HepG2 (cell line): Measurements from ENCODE around the gene MUCL3. TPM values are rescaled to one million over a fixed set of nuclear protein-coding genes. Genes with fewer than 3 reads are reported as not detected.

ENCODE experiments used
- ATAC-seq: fragments of 200-7000 bp; cut with Tn5 transposase; 3 replicates; pipeline ENCODE4 v1.9.1; 2020; ENCODE audit warnings: mild to moderate bottlenecking, moderate library complexity
- BruUV-seq: library from RNA; stranded (reverse); fragments of 400-500 nt; replicated peaks from 2 replicates; lab custom pipeline; 2021; lab: Mats Ljungman, UMichigan
- CTCF ChIA-PET: fragments of 300-600 bp; formaldehyde crosslinking; extraction: SDS; loops from one replicate; lab custom pipeline; 2021; ENCODE audit warnings: low total read pairs, inconsistent platforms, low intra/inter-chr PET ratio; lab: Yijun Ruan, JAX
- POLR2A ChIA-PET: fragments of 350-600 bp; sonication (Branson Sonifier 250); formaldehyde crosslinking; loops from one replicate; lab custom pipeline; 2020; ENCODE audit warnings: antibody characterized with exemption, inconsistent platforms; lab: Yijun Ruan, JAX
- DNase-seq: peaks from one replicate; pipeline ENCODE4 v3.0.0-alpha.2; 2015; ENCODE audit warnings: low spot score
- FAIRE-seq: peaks from 3 replicates; lab custom pipeline; 2011; peaks lifted over from hg19 to GRCh38; lab: Jason Lieb, UNC
- H2AFZ ChIP-seq: one replicate; pipeline ENCODE4 v1.6.1; 2011; ENCODE audit warnings: low read length, inconsistent platforms
- H3K27ac ChIP-seq: fragments of 300-600 bp; 3 replicates; pipeline ENCODE4 v1.8.0; 2011; ENCODE audit warnings: mixed run types, mild to moderate bottlenecking, mixed read lengths, low read length, inconsistent platforms; ENCODE audit not compliant: insufficient read depth; ENCODE audit errors: extremely low read length
- H3K27me3 ChIP-seq, 2 experiments: fragments of 200-600 bp in 1 of 2; 2 replicates in 1 of 2; 3 replicates in 1 of 2; pipeline versions ENCODE4 v1.6.0 to v1.8.0; 2011; ENCODE audit warnings: low read length in 2 of 2, mild to moderate bottlenecking in 2 of 2, moderate library complexity in 2 of 2, inconsistent platforms in 1 of 2; ENCODE audit not compliant: insufficient read depth in 2 of 2, control insufficient read depth in 1 of 2
- H3K36me3 ChIP-seq, 2 experiments: fragments of 200-600 bp in 1 of 2; replicated peaks in 1 of 2; 2 replicates in 1 of 2; 3 replicates in 1 of 2; pipeline versions ENCODE4 v1.5.1 to v1.8.0; 2011; ENCODE audit warnings: low read length in 2 of 2, inconsistent platforms in 1 of 2; ENCODE audit not compliant: insufficient read depth in 2 of 2, control insufficient read depth in 1 of 2
- H3K4me1 ChIP-seq: 2 replicates; pipeline ENCODE4 v1.5.1; 2012; ENCODE audit warnings: low read length, inconsistent platforms; ENCODE audit not compliant: insufficient read depth
- H3K4me2 ChIP-seq: 2 replicates; pipeline ENCODE4 v1.6.0; 2011; ENCODE audit warnings: low read depth, low read length, inconsistent platforms
- H3K4me3 ChIP-seq, 3 experiments: fragments of 200-600 bp in 1 of 3; sonication (generic), shearing (Covaris generic) in 1 of 3; replicated peaks in 1 of 3; 2 replicates each; pipeline ENCODE4 v1.5.1; 2011 to 2016; ENCODE audit warnings: low read length in 3 of 3, inconsistent platforms in 2 of 3, low read depth in 2 of 3, mild to moderate bottlenecking in 2 of 3, control low read depth in 1 of 3, mixed read lengths in 1 of 3; ENCODE audit not compliant: insufficient read depth in 1 of 3
- H3K79me2 ChIP-seq: one replicate; pipeline ENCODE4 v1.6.1; 2011; ENCODE audit warnings: low read length, inconsistent platforms; ENCODE audit not compliant: insufficient read depth
- H3K9ac ChIP-seq: 2 replicates; pipeline ENCODE4 v1.6.0; 2011; ENCODE audit warnings: mild to moderate bottlenecking, low read depth, low read length, inconsistent platforms; ENCODE audit not compliant: insufficient read depth
- H3K9me3 ChIP-seq: 2 replicates; pipeline ENCODE4 v1.5.1; 2012; ENCODE audit warnings: mild to moderate bottlenecking, low read length
- H4K20me1 ChIP-seq: 2 replicates; pipeline ENCODE4 v1.6.0; 2011; ENCODE audit warnings: inconsistent platforms, mild to moderate bottlenecking, low read length, moderate library complexity; ENCODE audit not compliant: insufficient read depth
- ARNTL ChIP-seq: sonication (generic); formaldehyde crosslinking; IDR thresholded peaks from 2 replicates; pipeline ENCODE4 v1.4.0; 2020; ENCODE audit warnings: mild to moderate bottlenecking, missing genetic modification reagents
- GATAD1 ChIP-seq: IDR thresholded peaks from 2 replicates; pipeline ENCODE4 v1.6.1; 2016; ENCODE audit warnings: missing genetic modification reagents, missing compliant biosample characterization
- KDM1A ChIP-seq: IDR thresholded peaks from 2 replicates; pipeline ENCODE4 v1.6.1; 2016; ENCODE audit warnings: missing compliant biosample characterization
- MED8 ChIP-seq: sonication (generic); formaldehyde crosslinking; IDR thresholded peaks from 2 replicates; pipeline ENCODE4 v1.8.1; 2023; ENCODE audit warnings: mild to moderate bottlenecking, missing genetic modification reagents; ENCODE audit not compliant: insufficient replicate concordance
- RBM22 ChIP-seq: fragments of 200-400 bp; formaldehyde crosslinking; optimal IDR thresholded peaks from 2 replicates; pipeline ENCODE3; 2017; ENCODE audit warnings: mild to moderate bottlenecking, low read length, moderate library complexity
- SATB2 ChIP-seq: sonication (generic); formaldehyde crosslinking; IDR thresholded peaks from 2 replicates; pipeline ENCODE4 v1.5.0; 2020; ENCODE audit warnings: missing genetic modification reagents
- ZBTB39 ChIP-seq: sonication (generic); formaldehyde crosslinking; IDR thresholded peaks from 2 replicates; pipeline ENCODE4 v1.5.0; 2020; ENCODE audit warnings: missing genetic modification reagents
- ZBTB4 ChIP-seq: sonication (generic); formaldehyde crosslinking; IDR thresholded peaks from 2 replicates; pipeline ENCODE4 v1.4.0; 2020; ENCODE audit warnings: missing genetic modification reagents, mild to moderate bottlenecking, borderline replicate concordance
- ZNF205 ChIP-seq: IDR thresholded peaks from 2 replicates; pipeline ENCODE4 v1.6.1; 2018; ENCODE audit warnings: missing biosample characterization, missing genetic modification reagents
- ZNF253 ChIP-seq: sonication (generic); formaldehyde crosslinking; IDR thresholded peaks from 2 replicates; pipeline ENCODE4 v1.8.0; 2022; ENCODE audit warnings: mild to moderate bottlenecking, missing genetic modification reagents, borderline replicate concordance
- ZNF513 ChIP-seq: sonication (generic); formaldehyde crosslinking; conservative IDR thresholded peaks from 2 replicates; pipeline ENCODE4 v1.5.0; 2020; ENCODE audit warnings: missing genetic modification reagents
- ZNF615 ChIP-seq: sonication (generic); formaldehyde crosslinking; IDR thresholded peaks from 2 replicates; pipeline ENCODE4 v1.5.0; 2020; ENCODE audit warnings: mild to moderate bottlenecking, missing genetic modification reagents, borderline replicate concordance
- ZNF652 ChIP-seq: IDR thresholded peaks from 2 replicates; pipeline ENCODE4 v1.6.1; 2016; ENCODE audit warnings: low read depth, borderline replicate concordance
- ZNF674 ChIP-seq: sonication (generic); formaldehyde crosslinking; IDR thresholded peaks from 2 replicates; pipeline ENCODE4 v1.5.0; 2020; ENCODE audit warnings: low read depth, mild to moderate bottlenecking, missing genetic modification reagents
- ZNF740 ChIP-seq: sonication (generic); formaldehyde crosslinking; IDR thresholded peaks from 2 replicates; pipeline ENCODE4 v1.4.0; 2020; ENCODE audit warnings: missing genetic modification reagents
- ZXDC ChIP-seq: sonication (generic); formaldehyde crosslinking; IDR thresholded peaks from 2 replicates; pipeline ENCODE4 v1.5.0; 2020; ENCODE audit warnings: mild to moderate bottlenecking, missing genetic modification reagents
- WGBS: methylation state at CpG from one replicate; pipeline ENCODE4 v1.1.6; 2017; ENCODE audit warnings: low lambda C conversion rate; 5-methylcytosine and 5-hydroxymethylcytosine counted together
- in situ Hi-C: cut with HindIII; loops from 2 replicates; pipeline ENCODE4 v1.10.0; 2017; ENCODE audit warnings: low pct_unique_long_range_greater_than_20kb; ENCODE audit not compliant: extremely low pct_ligation_motif_present
- intact Hi-C: fragments of 100-400 bp; cut with micrococcal nuclease; formaldehyde crosslinking; loops from one replicate; pipeline ENCODE4 v1.10.0; 2022; ENCODE audit not compliant: unreplicated experiment
- polyA plus RNA-seq, 8 experiments: library from polyadenylated mRNA; depleted of rRNA in 3 of 8; stranded (reverse) in 7 of 8; unstranded in 1 of 8; fragments of >200 nt; fragmentation: Illumina TruSeq in 4 of 8; extraction: Trizol in 4 of 8; gene quantifications; 2 replicates each; pipeline versions ENCODE4 v1.2.1 to v1.2.3, GENCODE V29; 2011 to 2016; ENCODE audit warnings: low read depth in 4 of 8, missing spikeins in 1 of 8, mixed read lengths in 1 of 8; ENCODE audit not compliant: insufficient read depth in 1 of 8
- total RNA-seq, 5 experiments: library from RNA; depleted of rRNA; stranded (reverse); fragments of >200 nt; fragmentation: Illumina TruSeq; extraction: Trizol; gene quantifications; 2 replicates each; pipeline ENCODE4 v1.2.3, GENCODE V29; 2016; ENCODE audit warnings: low read depth in 1 of 5

The MUCL3 gene
- total and polyA plus RNA-seq, 2 of the 13 experiments (the other 11 are each of a cell fraction or from before 2014, with no cell fraction given): not detected

GRCh38 chr6:31002471-31002870, 61.7 kb downstream of the MUCL3 start:
- H3K9ac ChIP-seq: no peak overlapping the region
- no peaks in the 10 kb centered on the region for H3K9me3 ChIP-seq
- no peak overlapping the region for H3K4me3 ChIP-seq
- intact Hi-C loops: no loop called here
- peaks cover 0 to 4% of the 10 kb centered on the region in 2 experiments; a peak in 2 of 5 replicates for H3K27me3 ChIP-seq
- no peaks in the 10 kb centered on the region for H3K79me2 ChIP-seq
- no peaks in the 10 kb centered on the region for H3K36me3 ChIP-seq
- H3K27ac ChIP-seq: no peak overlapping the region
- ChIA-PET POLR2A (no interaction called here), CTCF (no interaction called here)
- H3K4me2 ChIP-seq: no peak overlapping the region
- no peak for FAIRE-seq
- no TSS peak for BruUV-seq
- no peak for ATAC-seq
- in situ Hi-C loops: no loop called here
- no peaks in the 10 kb centered on the region for H4K20me1 ChIP-seq
- H3K4me1 ChIP-seq: no peaks in the 10 kb centered on the region
- WGBS: 18% methylated on average over 2 of the region's 2 CpGs
- H2AFZ ChIP-seq: no peak overlapping the region
- DNase-seq: no peak
- TF ChIP-seq RBM22 (no peak), KDM1A (CRISPR knock-in tag) (no peak), ZNF205 (CRISPR knock-in tag) (no peak), ZXDC (CRISPR knock-in tag) (no peak), MED8 (CRISPR knock-in tag) (no peak), ARNTL (CRISPR knock-in tag) (no peak), ZNF652 (CRISPR knock-in tag) (no peak), ZNF253 (no peak), ZNF674 (CRISPR knock-in tag) (no peak), ZBTB39 (no peak), ZNF615 (CRISPR knock-in tag) (no peak), ZBTB4 (no peak), SATB2 (CRISPR knock-in tag) (no peak), ZNF513 (CRISPR knock-in tag) (no peak), GATAD1 (CRISPR knock-in tag) (no peak), ZNF740 (CRISPR knock-in tag) (no peak)
